ENCODE data around the gene ATE1.

GRCh38 chr10:121927841-121928527 is at the start of gene ATE1:
- peak in 1 of 6 experiments; percentile 5 for TF ChIP-seq CTCF (IDR thresholded peaks at IDR 0.05)
- TF ChIP-seq POLR2A (IDR thresholded peaks at IDR 0.05) = peak in 3 of 4 donors; percentile 27 to 76 (median 71)

Measured in esophagus squamous epithelium (tissue), 4 donors.